Brain microvascular endothelial cell (primary cell): ENCODE measurements around the gene TMEM161A.

Experiments
- DNase-seq: peaks from one replicate; pipeline ENCODE4 v3.0.0-alpha.2; 2020
- H3K27ac ChIP-seq: fragments of 250-450 bp; sonication (Bioruptor Pico); 2 replicates; pipeline ENCODE4 v1.5.1; 2020; ENCODE audit warnings: mild to moderate bottlenecking, moderate library complexity
- H3K27me3 ChIP-seq: fragments of 250-450 bp; sonication (Bioruptor Pico); replicated peaks from 2 replicates; pipeline ENCODE4 v1.5.1; 2020; ENCODE audit warnings: mild to moderate bottlenecking
- H3K36me3 ChIP-seq: fragments of 250-450 bp; sonication (Bioruptor Pico); replicated peaks from 2 replicates; pipeline ENCODE4 v1.5.1; 2020; ENCODE audit warnings: mild to moderate bottlenecking
- H3K4me3 ChIP-seq: 2 replicates; pipeline ENCODE4 v1.5.1; 2011; ENCODE audit warnings: low read depth, mild to moderate bottlenecking, control low read depth, low read length, moderate library complexity
- in situ Hi-C: cut with HindIII; loops from 2 replicates; pipeline ENCODE4 v1.10.0; 2017; ENCODE audit warnings: low sequenced_read_pairs, low pct_ligation_motif_present
- TF ChIP-seq, protein P1 (sequence below): IDR thresholded peaks from 2 replicates; pipeline ENCODE4 v1.5.1; 2011; ENCODE audit warnings: low read depth, mild to moderate bottlenecking, moderate library complexity, low read length, control low read depth, inconsistent platforms; ENCODE audit errors: missing control alignments

The TMEM161A gene

DNA sequence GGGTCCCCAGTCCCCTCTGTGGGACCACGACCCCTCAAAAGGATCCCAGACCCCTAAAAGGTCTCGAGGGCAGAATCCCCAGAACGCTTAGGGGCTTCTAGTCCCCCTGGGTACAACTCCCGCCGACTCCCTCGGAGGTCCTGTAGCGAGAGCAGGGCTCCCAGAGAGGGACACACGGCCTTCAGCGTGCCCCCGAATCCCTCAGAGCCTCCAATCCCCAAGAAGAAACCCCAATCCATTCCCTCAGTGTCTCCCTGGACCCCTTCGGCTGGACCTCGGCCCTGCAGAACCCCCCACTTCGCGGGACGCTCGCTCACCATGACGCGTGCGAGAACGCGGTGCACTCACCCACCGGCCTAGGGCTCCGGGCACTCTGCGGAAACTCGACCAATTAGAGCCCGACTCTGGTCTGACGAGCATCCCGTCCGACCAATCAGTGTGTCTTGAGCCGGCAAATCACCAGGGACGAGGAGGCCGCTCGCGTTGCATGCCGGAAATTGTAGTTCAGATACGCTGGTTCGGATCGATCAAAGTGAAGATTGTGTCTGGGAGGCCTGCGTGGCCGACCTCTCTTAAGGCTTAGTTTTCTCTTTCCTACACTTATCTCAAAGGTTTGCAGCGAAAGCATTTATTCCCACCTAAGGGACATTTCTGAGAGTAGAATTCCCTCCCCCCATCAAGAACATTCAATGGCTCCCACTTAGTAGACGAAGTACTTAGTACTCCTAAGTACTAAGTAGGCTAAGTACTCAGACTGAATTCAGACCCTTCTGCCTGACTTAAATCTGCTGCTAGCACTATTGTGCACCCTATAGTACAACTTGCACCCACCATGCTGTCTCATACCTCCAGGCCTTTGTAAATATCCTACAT lies at the start of gene TMEM161A:
Gene TMEM161A (minus strand): TSS at position 370 of the 873 bp plus-strand sequence. CDS start 50 bp downstream, at position 320.
- Histone ChIP-seq H3K36me3 (no peaks in the 10 kb centered on the region), H3K27ac (peak within 1 kb of the TSS; percentile 62), H3K4me3 (peak within 1 kb of the TSS; percentile 84), H3K27me3 (no peaks in the 10 kb centered on the region)
- TF ChIP-seq, protein P1, sequence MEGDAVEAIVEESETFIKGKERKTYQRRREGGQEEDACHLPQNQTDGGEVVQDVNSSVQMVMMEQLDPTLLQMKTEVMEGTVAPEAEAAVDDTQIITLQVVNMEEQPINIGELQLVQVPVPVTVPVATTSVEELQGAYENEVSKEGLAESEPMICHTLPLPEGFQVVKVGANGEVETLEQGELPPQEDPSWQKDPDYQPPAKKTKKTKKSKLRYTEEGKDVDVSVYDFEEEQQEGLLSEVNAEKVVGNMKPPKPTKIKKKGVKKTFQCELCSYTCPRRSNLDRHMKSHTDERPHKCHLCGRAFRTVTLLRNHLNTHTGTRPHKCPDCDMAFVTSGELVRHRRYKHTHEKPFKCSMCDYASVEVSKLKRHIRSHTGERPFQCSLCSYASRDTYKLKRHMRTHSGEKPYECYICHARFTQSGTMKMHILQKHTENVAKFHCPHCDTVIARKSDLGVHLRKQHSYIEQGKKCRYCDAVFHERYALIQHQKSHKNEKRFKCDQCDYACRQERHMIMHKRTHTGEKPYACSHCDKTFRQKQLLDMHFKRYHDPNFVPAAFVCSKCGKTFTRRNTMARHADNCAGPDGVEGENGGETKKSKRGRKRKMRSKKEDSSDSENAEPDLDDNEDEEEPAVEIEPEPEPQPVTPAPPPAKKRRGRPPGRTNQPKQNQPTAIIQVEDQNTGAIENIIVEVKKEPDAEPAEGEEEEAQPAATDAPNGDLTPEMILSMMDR, result no peak
- in situ Hi-C loops, result no loop called here
- peak; percentile 100 for DNase-seq

DNA sequence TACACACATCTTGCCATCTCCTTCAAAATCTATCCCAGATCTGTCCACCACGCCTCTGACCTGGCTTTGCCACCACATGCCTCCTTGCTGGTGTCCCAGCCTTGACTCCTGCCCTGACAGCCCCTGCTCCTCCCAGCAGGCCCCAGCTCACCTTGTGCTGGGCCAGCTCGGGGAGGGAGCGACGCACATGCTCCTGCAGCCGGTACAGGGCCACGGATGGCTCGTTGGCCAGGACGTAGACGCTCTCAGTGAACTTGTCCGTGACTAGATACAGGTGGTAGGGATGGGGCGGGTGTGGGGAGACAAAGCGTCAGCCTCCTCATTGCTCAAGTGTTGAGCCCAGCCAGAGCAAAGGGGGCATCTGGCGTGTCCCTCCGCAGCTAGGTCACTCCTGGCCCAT lies 48.5 kb upstream of the TMEM161A start:
- Histone ChIP-seq H3K36me3 (peaks cover 8% of the 10 kb centered on the region), H3K27me3 (no peaks in the 10 kb centered on the region), H3K4me3 (no peak overlapping the region), H3K27ac (no peak overlapping the region)
- TF ChIP-seq, protein P1, result no peak
- no peak for DNase-seq
- in situ Hi-C loops, result no loop called here

DNA sequence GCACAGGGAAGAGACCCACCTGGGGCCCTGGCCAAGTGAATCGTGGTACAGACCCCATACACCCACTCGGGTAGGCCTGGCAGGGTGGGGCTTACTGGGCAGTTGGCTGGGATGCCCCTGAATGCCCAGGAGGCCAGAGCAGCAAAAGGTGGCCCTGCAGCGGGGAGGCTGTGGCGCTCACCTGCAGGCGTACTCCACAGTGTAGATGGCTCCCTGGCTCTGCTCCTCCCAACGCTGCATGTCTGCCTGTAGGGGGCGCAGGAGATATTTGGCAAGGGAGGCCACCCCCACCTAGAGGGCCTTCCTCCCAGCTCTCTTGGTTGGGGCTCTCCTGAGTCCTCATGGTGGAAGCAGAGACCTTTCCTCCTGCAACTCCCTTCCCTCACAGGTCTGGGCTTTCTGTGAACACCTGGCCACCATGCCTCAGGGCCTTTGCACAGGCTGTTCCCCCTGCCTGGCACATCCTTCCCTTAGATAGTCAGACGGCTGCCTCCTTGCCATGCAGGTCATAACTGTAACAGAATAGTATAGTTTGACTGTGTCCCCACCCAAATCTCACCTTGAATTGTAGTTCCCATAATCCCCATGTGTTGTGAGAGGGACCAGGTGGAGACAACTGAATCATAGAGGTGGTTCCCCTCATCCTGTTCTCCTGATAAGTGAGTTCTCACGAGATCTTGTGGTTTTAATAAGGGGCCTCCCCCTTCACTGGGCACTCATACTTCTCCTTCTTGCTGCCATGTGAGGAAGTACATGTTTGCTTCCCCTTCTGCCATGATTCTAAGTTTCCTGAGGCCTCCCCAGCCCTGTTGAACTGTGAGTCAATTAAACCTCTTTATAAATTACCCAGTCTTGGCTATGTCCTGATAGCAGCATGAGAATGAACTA lies 47.8 kb upstream of the TMEM161A start:
- no peak for DNase-seq
- Histone ChIP-seq H3K4me3 (no peak overlapping the region), H3K36me3 (peaks cover 10% of the 10 kb centered on the region), H3K27ac (no peak overlapping the region), H3K27me3 (no peaks in the 10 kb centered on the region)
- TF ChIP-seq, protein P1, result peak; percentile 80
- in situ Hi-C loops, result no loop called here

DNA sequence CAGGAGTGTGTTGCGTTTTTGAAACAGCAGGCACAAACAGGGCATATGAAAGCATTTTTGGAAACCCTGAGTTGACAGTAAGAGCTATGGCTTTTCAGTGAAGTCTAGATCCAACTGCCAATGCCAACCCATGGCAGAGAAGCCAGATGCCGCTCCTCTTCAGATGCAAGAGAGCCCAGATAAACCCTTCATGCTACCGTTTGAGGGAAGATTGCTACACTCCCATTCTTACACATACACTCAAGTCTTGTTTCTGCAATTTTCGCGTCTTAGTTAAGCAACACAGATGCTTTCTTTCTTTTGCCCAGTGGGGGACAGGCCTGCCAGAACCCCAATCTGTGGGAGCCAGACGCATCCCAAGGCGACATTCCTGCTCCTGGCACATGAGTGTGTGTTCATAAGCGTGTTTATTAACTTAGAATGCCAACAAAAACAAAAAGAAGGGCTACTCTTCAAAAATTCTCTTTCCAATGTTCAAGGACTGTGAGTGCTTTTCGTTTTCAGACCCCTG lies 43.3 kb upstream of the TMEM161A start:
- in situ Hi-C loops, result no loop called here
- no peak for DNase-seq
- TF ChIP-seq, protein P1, result no peak

DNA sequence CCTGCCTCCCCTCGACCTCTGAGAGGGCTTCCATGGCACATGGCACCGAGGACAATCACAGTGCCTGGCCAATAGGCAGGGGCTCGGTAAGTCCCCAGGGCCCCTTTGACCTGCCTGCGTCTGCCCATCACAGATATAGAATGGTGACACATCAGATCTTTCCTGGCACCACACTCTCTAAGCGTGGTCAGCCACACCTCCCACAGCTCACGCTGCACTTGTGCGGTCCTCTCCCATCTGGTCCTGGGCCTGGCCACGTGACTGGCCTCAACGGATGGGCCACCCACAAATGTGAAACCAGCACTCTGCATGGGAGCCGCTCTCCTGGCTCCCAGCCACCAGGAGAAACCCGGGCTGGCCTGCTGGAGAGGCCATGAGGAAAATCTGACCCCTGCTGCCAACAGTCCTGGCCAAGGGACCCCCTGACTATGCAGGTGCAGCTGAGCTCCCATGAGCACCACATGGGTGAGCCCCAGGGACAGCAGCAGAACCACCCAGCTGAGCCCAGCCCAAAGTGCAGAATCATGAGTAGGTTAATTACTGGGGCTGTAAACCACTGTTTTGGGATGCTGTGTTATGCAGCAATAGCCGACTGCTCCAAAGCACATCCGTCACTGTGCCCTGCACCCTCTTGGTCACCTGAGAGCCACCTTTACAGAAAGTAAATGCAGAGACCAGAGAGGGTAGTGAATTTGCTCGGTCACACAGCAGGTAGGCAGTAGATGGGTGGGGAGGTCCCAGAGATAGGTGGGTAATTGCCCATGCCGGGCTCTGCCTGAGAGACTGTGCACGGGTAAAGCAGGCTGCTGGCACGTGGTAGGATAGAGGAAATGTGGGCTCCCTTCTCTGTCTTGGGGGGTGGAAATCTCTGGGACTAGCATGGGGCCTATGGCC lies 41.5 kb upstream of the TMEM161A start:
- TF ChIP-seq, protein P1, result no peak
- no peak for DNase-seq
- Histone ChIP-seq H3K27ac (no peak overlapping the region), H3K4me3 (no peak overlapping the region), H3K27me3 (no peaks in the 10 kb centered on the region), H3K36me3 (peaks cover 5% of the 10 kb centered on the region)
- in situ Hi-C loops, result no loop called here

More for the DNA sequence above, 43.3 kb upstream of the TMEM161A start:
- Histone ChIP-seq H3K36me3 (peaks cover 7% of the 10 kb centered on the region), H3K27me3 (no peaks in the 10 kb centered on the region), H3K27ac (no peak overlapping the region), H3K4me3 (no peak overlapping the region)
